Mononuclear cell (primary cell): ENCODE data around the gene TSPAN14. TPM values are rescaled to one million over a fixed set of nuclear protein-coding genes. Genes with fewer than 3 reads are reported as not detected.
A peak's percentile ranks its signal among the peaks of the same experiment; 100 is the strongest.
"Not testable (repeated sequence)": the region's sequence is repeated elsewhere in the genome, so short reads cannot be mapped to it uniquely, and the experiment has no call there.

Source experiments
- H3K27me3 ChIP-seq: 2 replicates; pipeline ENCODE4 v1.6.0; 2011; ENCODE audit warnings: low read length, control low read depth; ENCODE audit not compliant: insufficient read depth
- H3K4me1 ChIP-seq: 2 replicates; pipeline ENCODE4 v1.5.1; 2011; ENCODE audit warnings: mild to moderate bottlenecking, low read length, control low read depth; ENCODE audit not compliant: insufficient read depth
- H3K4me3 ChIP-seq: 2 replicates; pipeline ENCODE4 v1.5.1; 2011; ENCODE audit warnings: mild to moderate bottlenecking, low read length, moderate library complexity
- H3K9me3 ChIP-seq: 2 replicates; pipeline ENCODE4 v1.5.1; 2011; ENCODE audit warnings: low read depth, mild to moderate bottlenecking, control low read depth, low read length
- total RNA-seq: library from RNA; depleted of rRNA; stranded (reverse); fragments of >200 nt; gene quantifications from one replicate; pipeline ENCODE4 v1.2.3, GENCODE V29; 2012

TSPAN14 gene
- total RNA-seq, 1 donor, result 65.4 TPM

DNA sequence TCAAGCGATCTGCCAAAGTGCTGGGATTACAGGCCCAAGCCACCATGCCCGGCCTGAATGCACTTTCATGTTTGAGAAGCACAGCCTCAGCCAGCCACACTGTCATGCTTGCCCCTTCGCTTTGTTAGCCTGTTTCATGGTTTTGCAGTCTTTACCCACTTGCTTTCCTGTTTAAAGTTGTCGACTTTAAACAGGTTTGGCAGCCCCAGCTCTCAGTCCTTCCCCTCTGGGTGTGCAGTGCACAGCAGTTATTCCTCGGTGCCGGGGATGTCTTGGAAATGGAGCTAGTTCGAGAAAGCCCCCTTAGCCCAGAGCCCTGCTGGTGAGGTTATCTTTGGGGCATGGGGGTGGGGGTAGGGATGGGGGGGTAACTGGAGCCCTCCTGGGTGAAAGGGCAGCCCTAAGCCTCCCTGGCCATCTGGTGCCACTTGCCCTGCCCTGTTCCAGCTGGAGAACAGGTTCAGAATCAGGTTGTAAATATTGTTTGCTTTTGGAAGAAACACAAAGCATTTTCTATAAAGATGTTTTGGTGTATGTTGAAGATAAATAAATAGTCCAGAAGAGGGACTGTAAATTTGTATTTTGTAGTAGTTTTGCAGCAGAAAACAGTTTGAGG lies 14.8 kb downstream of the TSPAN14 start:
- Histone ChIP-seq H3K9me3 (no peaks in the 10 kb centered on the region), H3K27me3 (no peaks in the 10 kb centered on the region), H3K4me3 (peak overlapping the region; percentile 24), H3K4me1 (peaks cover 95% of the 10 kb centered on the region)

DNA sequence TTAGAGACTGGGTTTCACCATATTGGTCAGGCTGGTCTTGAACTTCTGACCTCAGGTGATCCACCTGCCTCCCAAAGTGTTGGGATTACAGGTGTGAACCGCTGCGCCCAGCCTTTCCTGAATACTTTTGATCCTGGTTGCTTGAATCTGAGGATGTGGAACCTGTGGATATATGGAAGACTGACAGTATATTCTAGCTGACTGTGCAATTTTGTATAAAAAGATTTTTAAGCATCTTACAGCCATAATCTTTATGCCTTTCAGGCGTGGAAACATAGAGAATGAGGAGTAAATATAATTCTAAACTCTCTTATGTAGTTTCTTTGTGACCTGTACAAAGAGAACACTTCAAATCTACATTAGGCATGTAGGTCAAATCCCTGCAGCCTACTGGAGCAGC lies 16.2 kb downstream of the TSPAN14 start:
- Histone ChIP-seq H3K4me3 (no peak overlapping the region), H3K4me1 (peaks cover 95% of the 10 kb centered on the region), H3K9me3 (no peaks in the 10 kb centered on the region), H3K27me3 (no peaks in the 10 kb centered on the region)

DNA sequence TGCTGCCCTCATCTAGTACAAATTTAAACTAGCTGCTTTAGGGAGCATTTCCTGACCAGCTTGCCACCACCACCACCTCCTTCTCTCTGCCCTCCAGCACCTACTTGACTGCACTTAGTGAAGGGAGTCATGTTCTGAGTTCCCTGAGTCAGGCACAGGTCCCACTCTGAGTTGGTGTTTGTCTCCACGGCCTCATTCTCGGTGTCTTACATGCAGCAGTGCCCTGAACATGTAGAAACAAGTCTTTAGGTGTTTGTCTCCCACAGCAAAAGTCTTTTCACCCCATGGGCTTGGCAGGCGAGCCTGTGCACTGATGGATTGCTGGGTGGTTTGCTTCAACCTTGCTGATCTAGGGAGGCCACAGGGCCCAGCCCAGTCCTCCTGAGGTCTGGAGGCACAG lies 16.9 kb downstream of the TSPAN14 start:
- Histone ChIP-seq H3K4me1 (peaks cover 94% of the 10 kb centered on the region), H3K9me3 (no peaks in the 10 kb centered on the region), H3K27me3 (no peaks in the 10 kb centered on the region), H3K4me3 (no peak overlapping the region)

DNA sequence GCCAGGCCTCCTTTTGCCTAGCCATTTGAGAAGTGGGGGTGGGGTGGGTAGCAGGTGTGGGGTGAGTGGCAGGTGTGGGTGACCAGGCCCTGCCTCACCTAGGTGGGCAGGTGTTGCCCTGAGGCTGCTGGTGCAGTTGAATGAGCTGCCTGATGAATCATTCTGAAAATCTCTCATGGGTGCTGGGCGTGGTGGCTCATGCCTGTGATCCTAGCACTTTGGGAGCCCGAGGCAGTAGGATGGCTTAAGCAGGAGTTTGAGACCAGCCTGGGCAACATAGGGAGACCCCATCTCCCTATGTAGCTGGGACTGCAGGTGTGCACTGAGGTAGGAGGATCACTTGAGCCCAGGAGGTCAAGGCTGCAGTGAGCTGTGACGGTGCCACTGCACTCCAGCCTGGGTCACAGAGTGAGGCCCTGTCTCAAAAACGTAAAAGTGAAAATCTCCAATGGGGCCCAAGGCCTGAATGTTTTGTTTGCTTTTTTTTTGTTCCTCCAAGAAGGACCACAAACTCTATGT lies 17.7 kb downstream of the TSPAN14 start:
- Histone ChIP-seq H3K4me3 (no peak overlapping the region), H3K4me1 (peaks cover 93% of the 10 kb centered on the region), H3K27me3 (no peaks in the 10 kb centered on the region), H3K9me3 (no peaks in the 10 kb centered on the region)

DNA sequence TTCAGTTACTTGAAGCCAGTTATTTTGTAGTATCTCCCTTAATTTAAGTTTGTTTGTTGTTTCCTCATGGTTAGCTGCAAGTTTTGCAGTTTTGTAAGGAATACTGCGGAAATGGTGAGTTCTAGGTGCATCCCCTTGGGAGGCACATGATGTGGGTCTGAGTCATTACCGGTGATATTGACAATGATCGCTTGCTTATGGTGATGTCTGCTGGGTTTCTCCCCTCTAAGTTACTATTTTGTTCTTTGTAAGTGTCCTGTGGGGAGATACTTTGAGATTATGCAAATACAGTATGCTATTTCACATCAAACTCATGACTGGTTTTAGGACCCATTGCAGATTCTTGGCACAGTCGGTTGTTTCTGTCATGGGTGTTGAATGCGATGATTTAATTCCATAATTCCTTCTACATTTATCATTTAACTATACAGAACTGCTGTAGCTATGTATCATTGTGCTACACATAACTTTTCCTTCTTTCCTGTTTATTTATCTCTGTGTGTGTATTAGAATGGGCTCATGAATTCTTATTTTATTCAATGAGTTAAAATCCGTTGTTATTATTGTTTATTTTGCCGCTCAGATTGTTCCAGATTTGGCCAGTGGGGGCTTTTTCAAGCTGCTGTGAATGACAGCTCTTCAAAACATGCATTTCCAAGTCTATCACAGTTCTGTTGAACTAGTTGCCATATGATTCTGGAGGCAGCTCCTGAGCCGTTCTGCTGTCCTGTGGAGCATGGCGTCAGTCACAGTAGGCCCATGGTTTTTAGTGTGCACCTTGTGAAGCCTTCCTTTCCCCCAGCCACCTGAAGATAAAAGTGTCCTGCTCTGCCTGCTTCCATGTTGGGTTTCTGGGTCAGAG lies 18.4 kb downstream of the TSPAN14 start:
- no peaks in the 10 kb centered on the region for H3K27me3 ChIP-seq
- no peaks in the 10 kb centered on the region for H3K9me3 ChIP-seq
- no peak overlapping the region for H3K4me3 ChIP-seq
- peaks cover 93% of the 10 kb centered on the region for H3K4me1 ChIP-seq

DNA sequence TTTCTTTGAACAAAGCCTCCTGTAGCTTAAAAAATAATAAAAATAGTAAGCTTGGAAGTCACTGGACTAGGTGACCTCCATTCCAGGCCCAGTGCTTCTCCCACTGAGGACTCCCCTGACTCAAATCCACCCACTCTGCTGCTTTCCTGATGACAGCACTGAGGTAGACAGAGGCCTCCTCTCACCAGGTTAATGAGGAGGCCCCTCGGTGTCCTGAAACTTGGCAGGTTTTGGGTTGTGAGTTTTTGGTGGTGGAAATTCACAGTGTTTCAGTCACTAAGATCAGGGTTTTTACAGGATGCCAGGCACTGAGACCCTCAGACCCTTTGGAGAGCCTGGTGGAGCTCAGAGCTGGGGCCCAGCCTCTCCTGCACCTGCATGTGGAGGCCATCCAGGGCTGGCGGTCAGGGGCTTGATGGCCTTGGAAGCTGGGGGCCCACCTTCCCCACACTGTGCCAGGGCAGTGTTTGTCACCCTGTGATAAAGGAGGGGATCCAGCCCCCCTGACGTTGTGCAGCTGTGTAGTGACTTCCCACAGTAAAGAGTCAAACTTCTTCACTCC lies 19.1 kb downstream of the TSPAN14 start:
- no peaks in the 10 kb centered on the region for H3K9me3 ChIP-seq
- peaks cover 90% of the 10 kb centered on the region for H3K4me1 ChIP-seq
- no peak overlapping the region for H3K4me3 ChIP-seq
- H3K27me3 ChIP-seq, result no peaks in the 10 kb centered on the region

DNA sequence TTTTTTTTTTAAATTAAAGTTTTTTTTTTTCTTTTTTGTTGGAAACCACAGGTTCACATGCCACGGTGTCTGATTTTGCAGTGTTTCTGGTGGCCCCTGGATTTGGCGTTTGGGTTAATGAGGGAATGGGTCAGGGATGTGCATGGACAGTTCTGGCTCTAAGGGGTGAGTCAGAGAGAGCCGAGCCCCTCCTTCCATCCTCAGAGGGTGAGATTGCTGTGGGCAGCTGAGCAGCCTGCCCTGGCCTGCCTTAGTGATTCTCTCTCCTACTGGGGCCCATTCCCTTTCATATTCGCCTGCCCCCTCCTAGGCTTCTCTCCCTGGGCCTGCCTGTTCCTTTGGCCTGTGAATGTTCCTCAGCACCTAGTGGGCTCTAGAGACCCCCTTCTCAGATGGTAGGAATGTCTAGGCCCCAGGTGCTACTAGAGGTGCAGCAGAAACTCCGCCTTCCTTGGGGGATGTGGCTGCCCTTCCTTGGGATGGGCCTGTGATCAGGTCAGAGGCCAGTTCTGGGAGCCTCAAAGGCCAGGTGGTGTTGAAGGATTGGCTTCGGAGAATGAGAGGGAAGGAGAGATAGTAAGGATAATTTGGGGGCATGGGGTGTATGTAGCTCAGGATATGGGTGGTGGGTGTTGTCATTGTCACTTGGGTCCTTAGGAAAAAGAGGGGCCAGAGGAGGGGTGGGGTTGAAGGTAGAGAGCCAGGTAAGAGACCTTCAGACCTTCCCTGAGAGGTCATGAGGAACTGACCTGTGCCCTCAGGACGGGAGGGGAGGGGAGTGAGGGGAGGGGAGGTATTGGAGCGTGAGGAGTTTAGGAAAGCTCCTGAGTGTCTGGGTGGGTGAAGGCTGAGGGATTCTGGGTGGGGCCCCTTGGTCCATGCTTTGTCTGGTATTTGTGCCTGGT lies 19.8 kb downstream of the TSPAN14 start:
- Histone ChIP-seq H3K27me3 (no peaks in the 10 kb centered on the region), H3K4me3 (no peak overlapping the region), H3K9me3 (no peaks in the 10 kb centered on the region), H3K4me1 (peaks cover 88% of the 10 kb centered on the region)

DNA sequence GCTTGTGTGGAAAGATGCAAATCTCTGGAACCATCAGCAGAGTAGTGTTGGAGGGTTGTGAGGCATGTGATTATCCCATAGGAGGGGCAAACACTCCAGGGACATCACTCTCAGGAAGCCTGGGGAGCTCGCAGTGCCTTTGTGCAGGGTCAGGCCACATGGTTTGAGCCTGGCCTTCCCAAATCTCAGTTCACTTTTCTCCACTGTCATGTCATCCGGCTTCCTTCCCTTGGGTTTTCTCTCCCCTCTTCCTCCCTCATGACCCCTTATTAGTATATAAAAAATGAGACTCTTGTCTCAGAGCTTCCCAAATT lies 20.4 kb downstream of the TSPAN14 start:
- Histone ChIP-seq H3K4me1 (peaks cover 83% of the 10 kb centered on the region), H3K27me3 (no peaks in the 10 kb centered on the region), H3K9me3 (no peaks in the 10 kb centered on the region), H3K4me3 (no peak overlapping the region)

DNA sequence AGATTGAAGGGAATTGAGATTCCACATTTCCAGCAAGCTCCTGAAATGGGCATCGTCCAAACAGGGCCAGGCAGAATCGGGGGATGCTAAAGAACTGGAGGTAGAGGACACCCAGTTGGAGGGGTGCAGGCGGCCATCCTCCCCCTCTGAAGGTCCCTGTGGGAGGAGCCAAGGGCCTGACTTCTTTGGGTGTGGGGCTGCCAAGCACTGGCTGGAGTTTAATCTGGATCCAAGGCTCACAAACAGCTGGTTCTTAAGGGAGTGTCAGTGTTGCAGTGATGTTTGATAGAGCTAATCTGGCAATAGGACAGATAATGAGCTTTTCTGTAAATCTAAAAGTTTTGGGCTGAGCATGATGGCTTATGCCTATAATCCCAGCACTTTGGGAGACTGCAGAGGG lies 20.8 kb downstream of the TSPAN14 start:
- Histone ChIP-seq H3K4me3 (no peak overlapping the region), H3K4me1 (peaks cover 80% of the 10 kb centered on the region), H3K27me3 (no peaks in the 10 kb centered on the region), H3K9me3 (no peaks in the 10 kb centered on the region)

DNA sequence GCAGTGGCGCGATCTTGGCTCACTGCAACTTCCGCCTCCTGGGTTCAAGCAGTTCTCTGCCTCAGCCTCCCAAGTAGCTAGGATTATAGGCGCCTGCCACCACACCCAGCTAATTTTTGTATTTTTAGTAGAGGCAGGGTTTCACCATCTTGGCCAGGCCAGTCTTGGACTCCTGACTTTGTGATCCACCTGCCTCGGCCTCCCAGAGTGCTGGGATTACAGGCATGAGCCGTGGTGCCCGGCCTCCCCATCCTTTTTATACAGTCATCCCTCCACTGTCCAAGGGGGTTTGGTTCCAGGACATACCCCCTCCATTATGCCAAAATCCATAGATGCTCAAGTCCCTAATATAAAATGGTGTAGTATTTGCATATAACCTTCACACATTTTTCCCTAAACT lies 21.5 kb downstream of the TSPAN14 start:
- H3K27me3 ChIP-seq, H3K4me3 ChIP-seq, H3K9me3 ChIP-seq: not testable (repeated sequence)
- H3K4me1 ChIP-seq, result peaks cover 73% of the 10 kb centered on the region

DNA sequence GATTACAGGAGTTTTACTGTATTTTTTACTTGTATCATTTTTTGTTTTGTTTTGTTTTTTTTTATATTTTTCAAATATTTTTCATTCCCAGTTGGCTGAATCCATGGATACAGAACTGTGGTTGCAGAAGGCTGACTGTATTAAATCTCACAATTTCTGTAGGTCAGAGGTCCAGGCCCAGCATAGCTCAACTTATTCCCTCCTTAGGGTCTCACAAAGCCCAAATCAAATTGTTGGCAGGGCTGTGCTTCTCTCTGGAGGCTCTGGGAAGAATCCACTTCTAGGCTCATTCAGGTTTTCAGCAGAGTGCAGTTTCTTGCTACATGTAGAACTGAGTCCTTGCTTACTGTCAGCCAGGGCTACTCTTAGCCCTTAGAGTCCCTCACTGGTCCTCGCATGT lies 22.6 kb downstream of the TSPAN14 start:
- peaks cover 68% of the 10 kb centered on the region for H3K4me1 ChIP-seq
- no peak overlapping the region for H3K4me3 ChIP-seq
- H3K9me3 ChIP-seq, result no peaks in the 10 kb centered on the region
- H3K27me3 ChIP-seq, result no peaks in the 10 kb centered on the region

DNA sequence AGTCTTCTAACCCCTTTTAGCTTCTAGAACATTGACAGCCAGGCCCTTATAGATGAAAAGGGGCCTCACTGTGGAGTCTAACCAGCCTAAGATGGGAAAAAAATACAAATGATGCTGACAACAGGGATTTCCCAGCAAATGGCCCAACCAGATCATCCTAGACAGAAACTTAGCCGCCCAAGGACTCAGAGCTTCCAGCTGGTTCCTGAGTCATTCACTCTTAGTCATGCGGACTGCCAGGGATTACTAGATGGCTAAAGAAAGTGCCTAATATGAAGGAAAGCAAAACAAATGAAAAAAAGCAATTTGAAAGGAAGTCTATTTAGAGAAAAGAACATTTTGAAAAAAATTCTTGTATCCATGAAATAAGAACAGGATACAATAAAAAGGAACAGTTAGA lies 23.7 kb downstream of the TSPAN14 start:
- H3K4me3 ChIP-seq, result no peak overlapping the region
- no peaks in the 10 kb centered on the region for H3K27me3 ChIP-seq
- no peaks in the 10 kb centered on the region for H3K9me3 ChIP-seq
- H3K4me1 ChIP-seq, result peaks cover 70% of the 10 kb centered on the region

DNA sequence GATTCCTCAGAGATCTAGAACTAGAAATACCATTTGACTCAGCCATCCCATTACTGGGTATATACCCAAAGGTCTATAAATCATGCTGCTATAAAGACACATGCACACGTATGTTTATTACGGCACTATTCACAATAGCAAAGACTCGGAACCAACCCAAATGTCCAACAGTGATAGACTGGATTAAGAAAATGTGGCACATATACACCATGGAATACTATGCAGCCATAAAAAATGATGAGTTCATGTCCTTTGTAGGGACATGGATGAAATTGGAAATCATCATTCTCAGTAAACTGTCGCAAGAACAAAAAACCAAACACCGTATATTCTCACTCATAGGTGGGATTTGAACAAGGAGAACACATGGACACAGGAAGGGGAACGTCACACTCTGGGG lies 26.3 kb downstream of the TSPAN14 start:
- H3K27me3 ChIP-seq, H3K4me3 ChIP-seq, H3K9me3 ChIP-seq: not testable (repeated sequence)
- H3K4me1 ChIP-seq, result peaks cover 70% of the 10 kb centered on the region

DNA sequence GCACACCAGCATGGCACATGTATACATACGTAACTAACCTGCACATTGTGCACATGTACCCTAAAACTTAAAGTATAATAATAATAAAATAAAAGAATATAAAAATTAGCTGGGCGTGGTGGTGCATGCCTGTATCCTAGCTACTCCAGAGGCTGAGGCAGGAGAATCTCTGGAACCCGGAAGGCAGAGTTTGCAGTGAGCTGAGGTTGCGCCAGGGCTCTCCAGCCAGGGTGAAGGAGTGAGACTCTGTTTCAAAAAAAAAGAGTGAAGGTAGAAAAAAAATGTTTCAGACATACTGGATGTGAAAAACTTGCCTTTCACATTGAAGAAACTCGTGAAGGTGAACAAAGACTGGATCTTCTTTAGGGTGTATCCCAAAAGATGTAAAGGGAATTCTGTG lies 26.7 kb downstream of the TSPAN14 start:
- Histone ChIP-seq H3K9me3 (no peaks in the 10 kb centered on the region), H3K4me1 (peaks cover 71% of the 10 kb centered on the region), H3K27me3 (no peaks in the 10 kb centered on the region), H3K4me3 (no peak overlapping the region)

DNA sequence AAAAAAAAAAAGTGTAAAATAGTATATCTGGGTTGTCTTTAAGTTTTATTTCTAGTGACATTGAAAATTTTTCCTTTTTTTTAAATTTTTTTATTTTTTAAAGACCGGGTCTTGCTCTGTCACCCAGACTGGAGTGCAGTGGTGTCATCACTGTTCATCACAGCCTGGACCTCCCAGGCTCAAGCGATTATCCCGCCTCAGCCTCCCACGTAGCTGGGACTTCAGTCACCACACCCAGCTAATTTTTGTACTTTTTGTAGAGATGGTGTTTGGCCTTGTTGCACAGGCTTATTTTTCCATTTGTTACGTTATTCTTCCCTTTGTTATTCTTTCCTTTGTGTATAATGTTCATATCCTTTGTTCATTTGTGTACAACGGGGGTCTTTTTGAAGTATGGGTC lies 30.1 kb downstream of the TSPAN14 start:
- Histone ChIP-seq H3K27me3 (no peaks in the 10 kb centered on the region), H3K9me3 (no peaks in the 10 kb centered on the region), H3K4me1 (peaks cover 81% of the 10 kb centered on the region), H3K4me3 (no peak overlapping the region)
